T follicular helper cell (primary cell): ENCODE measurements around the gene CTNNBL1.

Source experiments
- DNase-seq: peaks from one replicate; pipeline ENCODE4 v3.0.0-alpha.2; 2020; ENCODE audit warnings: low read depth

The CTNNBL1 gene

GRCh38 chr20:37878835-37879599 is 185.2 kb downstream of the CTNNBL1 start:
- DNase-seq: no peak

- DNase-seq: no peak
Measured at GRCh38 chr20:37879843-37880242, 186.0 kb downstream of the CTNNBL1 start.

- DNase-seq: no peak
Measured at GRCh38 chr20:37880726-37881591, 187.1 kb downstream of the CTNNBL1 start.

GRCh38 chr20:37881601-37882343 is 187.9 kb downstream of the CTNNBL1 start:
- DNase-seq: no peak

- no peak for DNase-seq
Measured at GRCh38 chr20:37882961-37883712, 189.3 kb downstream of the CTNNBL1 start.

- no peak for DNase-seq
Measured at GRCh38 chr20:37885042-37885441, 191.2 kb downstream of the CTNNBL1 start.

GRCh38 chr20:37885593-37886503 is 192.0 kb downstream of the CTNNBL1 start:
- no peak for DNase-seq

DNA sequence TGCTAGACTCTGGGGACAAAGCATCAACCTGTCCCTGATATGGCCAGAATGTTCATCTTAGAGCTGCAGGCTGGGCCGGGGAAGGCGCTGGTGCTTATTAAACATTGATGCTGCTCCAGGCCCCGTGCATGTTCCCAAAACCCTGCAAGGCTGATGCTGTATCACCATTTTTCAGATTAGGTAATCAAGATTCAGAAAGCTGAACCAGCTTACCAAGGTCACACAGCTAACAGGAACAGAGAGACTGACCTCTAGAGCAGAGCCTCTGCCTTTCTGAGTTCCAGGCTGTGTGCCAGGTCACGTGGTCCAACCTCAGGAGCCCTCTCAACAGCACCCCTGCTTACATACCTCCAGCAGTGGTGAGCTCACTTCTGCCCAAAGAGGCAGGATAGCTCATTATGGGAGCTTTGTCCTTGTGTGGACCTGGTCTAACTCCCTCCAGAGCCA is 193.0 kb downstream of the CTNNBL1 start:
- DNase-seq: no peak

DNA sequence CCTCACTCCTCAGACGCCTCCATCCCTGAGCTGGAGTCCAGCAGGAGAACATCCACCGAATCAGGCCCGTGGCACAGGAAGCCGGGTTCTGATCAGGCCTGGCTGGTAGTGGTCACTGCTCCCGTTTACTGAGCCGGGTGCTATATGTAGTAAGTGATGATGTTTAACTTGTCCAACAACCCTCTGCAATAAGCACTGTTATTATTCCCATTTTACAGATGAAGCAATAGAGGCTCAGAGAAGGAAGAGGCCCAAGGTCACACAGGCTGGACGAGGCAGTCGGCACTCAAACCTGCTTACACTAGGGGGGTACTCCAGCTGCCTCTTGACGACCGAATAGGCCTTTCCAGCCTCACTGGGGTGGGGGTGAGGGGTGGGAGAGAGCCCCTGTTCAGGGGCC is 194.8 kb downstream of the CTNNBL1 start:
- DNase-seq: no peak

DNA sequence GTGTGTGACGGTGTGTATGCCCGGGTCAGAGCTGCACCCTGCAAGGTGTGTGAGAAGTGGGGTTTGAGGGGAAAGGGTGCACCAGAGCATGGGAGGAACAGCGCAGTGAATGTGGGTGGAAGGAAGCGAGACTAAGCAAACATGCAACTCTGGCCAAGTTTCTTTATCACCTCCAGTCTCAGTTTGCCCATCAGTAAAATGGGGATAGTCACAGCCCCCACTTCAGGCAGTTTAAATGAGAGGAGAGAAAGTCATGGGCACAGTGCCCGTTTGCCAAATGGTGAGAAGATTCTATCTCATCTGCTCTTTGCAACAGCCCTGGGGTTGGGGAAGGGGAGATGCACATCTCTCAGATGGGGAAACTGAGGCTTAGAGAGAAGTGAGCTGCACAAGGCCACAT is 196.3 kb downstream of the CTNNBL1 start:
- DNase-seq: no peak

DNA sequence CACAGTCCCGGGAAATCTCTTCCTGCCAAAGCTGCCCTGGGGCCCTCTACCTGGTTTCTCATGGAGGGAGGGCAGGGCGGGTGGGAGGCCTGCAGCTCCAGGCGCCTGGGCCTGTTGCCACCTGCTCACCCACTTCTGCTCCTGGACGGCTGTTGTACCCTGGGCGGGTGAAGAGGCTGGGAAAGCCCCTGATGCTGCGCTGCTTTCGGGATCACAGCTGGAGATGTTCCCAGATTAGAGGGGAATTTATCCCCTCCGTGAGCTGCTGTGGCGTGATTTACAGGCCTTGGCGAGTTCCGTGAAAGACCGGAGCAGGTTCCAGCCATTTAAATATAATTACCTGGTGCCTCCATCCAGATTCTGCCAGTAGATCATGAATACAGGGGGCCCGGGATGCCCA is 196.8 kb downstream of the CTNNBL1 start:
- DNase-seq: no peak

DNA sequence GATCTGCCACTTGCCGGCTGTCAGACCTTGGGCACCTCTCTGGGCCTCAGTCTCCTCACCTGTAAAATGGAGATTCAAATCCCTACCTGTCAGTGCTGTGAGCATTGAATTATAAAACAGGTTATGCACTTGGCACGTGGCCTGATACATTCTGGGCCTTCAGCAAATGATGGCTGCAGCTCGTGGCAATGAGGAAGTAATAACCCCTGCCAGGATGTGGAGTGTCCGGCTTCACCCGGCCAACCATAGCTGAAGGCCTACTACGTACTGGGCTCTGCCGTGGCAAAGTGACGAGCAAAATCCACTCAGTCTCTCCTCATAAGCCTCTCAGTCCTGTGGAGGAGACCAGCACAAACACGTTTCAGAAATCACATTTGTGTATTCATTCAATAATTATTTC is 198.2 kb downstream of the CTNNBL1 start:
- DNase-seq: no peak

DNA sequence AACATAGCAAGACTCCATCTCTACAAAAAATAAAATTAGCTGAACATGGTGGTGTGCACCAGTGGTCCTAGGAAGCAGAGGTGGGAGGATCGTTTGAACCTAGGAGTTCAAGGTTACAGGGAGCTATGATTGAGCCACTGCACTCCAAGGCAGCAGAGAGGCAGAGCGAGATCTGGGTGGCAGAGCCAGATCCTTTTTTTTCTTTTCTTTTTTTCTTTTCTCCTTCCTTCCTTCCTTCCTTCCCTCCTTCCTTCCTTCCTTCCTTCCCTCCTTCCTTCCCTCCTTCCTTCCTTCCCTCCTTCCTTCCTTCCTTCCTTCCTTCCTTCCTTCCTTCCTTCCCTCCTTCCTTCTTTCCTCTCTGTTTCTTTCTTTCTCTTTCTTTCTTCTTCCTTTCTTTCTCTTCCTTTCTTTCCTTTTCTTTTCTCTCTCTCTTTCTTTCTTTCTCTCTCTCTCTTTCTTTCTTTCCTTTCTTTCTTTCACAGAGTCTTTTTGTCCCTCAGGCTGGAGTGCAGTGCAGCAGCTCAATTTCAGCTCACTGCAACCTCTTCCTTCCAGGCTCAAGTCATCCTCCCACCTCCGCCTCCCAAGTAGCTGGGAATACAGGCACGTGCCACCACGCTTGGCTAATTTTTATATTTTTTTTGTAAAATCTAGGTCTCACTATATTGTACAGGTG is 199.9 kb downstream of the CTNNBL1 start:
- DNase-seq: no peak

DNA sequence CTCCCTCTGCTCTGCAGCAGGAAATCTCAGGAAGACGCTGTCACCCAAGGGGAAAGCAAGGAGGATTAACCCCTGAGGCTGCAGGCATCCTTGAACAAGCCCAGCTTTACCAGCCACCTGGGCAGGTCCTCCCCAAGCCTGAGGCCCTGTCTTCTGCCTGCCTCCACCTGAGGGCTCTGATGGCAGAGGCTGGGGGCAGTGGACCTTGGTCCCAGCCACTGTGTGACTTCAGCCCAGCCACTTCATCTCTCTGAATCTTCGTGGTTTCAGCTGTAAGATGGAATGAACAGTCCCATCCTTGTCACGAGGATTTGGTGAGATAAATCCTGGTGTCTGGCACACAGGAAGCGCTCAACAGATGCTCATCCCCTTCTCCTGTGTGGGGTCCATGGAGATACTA is 200.6 kb downstream of the CTNNBL1 start:
- DNase-seq: no peak

GRCh38 chr20:37895166-37895565 is 201.3 kb downstream of the CTNNBL1 start:
- DNase-seq: no peak

DNA sequence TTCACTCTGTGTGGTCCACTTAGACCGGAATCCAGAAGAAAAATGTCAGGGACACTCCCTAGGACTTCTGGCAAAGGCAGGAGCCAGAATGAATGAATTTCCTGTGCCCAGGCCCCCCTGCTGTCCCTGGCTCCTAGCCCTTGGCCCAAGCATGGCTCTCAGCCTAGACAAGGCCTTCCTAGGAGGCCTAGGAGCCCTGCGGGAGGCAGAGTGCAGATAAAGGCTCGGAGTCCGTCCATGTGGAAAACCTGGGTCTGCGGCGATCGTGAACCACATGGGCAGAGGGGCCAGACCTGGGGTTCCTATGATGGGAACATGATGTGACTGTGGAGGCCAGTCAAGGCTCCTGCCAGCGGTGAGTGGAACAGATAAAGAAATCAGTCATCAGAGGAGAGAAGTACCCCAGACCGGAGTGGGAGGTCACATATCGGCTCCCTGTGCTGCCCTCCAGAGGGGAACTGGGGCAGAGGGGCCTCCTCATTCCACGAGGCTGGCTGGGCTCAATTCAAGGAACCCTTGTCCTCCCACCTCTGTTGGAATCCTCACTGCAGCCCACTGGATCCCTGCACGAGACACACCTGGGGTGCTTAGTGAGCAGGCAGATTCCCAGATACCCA is 203.2 kb downstream of the CTNNBL1 start:
- no peak for DNase-seq

- no peak for DNase-seq
Measured at GRCh38 chr20:37898233-37899104, 204.6 kb downstream of the CTNNBL1 start.
